HS-5 (cell line): ENCODE results near the gene MIER3.

Experiments used
- DNase-seq: peaks from one replicate; pipeline ENCODE4 v3.0.0-alpha.2; 2012; ENCODE audit warnings: low read depth

The MIER3 gene

GRCh38 chr5:56898213-56898612 is 53.7 kb downstream of the MIER3 start:
- no peak for DNase-seq

- no peak for DNase-seq
These were observed 55.2 kb downstream of the MIER3 start for GRCh38 chr5:56896763-56897162.

- DNase-seq = no peak
These were observed 58.5 kb downstream of the MIER3 start for GRCh38 chr5:56893251-56893951.

GRCh38 chr5:56881571-56881970 is 70.4 kb downstream of the MIER3 start:
- no peak for DNase-seq

- DNase-seq = peak; percentile 11
These were observed 75.6 kb downstream of the MIER3 start for GRCh38 chr5:56876327-56876726.

GRCh38 chr5:56873056-56873455 is 78.9 kb downstream of the MIER3 start:
- no peak for DNase-seq

- DNase-seq = no peak
These were observed 80.1 kb downstream of the MIER3 start for GRCh38 chr5:56871777-56872176.
